HepG2 (cell line): ENCODE results near the gene PRSS53. TPM values are rescaled to one million over a fixed set of nuclear protein-coding genes. Genes with fewer than 3 reads are reported as not detected.

Source experiments
- ATAC-seq: fragments of 200-7000 bp; cut with Tn5 transposase; 3 replicates; pipeline ENCODE4 v1.9.1; 2020; ENCODE audit warnings: mild to moderate bottlenecking, moderate library complexity
- BruUV-seq: library from RNA; stranded (reverse); fragments of 400-500 nt; replicated peaks from 2 replicates; lab custom pipeline; 2021; lab: Mats Ljungman, UMichigan
- CTCF ChIA-PET: fragments of 300-600 bp; formaldehyde crosslinking; extraction: SDS; loops from one replicate; lab custom pipeline; 2021; ENCODE audit warnings: low total read pairs, inconsistent platforms, low intra/inter-chr PET ratio; lab: Yijun Ruan, JAX
- POLR2A ChIA-PET: fragments of 350-600 bp; sonication (Branson Sonifier 250); formaldehyde crosslinking; loops from one replicate; lab custom pipeline; 2020; ENCODE audit warnings: antibody characterized with exemption, inconsistent platforms; lab: Yijun Ruan, JAX
- DNase-seq: peaks from one replicate; pipeline ENCODE4 v3.0.0-alpha.2; 2015; ENCODE audit warnings: low spot score
- FAIRE-seq: peaks from 3 replicates; lab custom pipeline; 2011; peaks lifted over from hg19 to GRCh38; lab: Jason Lieb, UNC
- H2AFZ ChIP-seq: one replicate; pipeline ENCODE4 v1.6.1; 2011; ENCODE audit warnings: low read length, inconsistent platforms
- H3K27ac ChIP-seq: fragments of 300-600 bp; 3 replicates; pipeline ENCODE4 v1.8.0; 2011; ENCODE audit warnings: mixed run types, mild to moderate bottlenecking, mixed read lengths, low read length, inconsistent platforms; ENCODE audit not compliant: insufficient read depth; ENCODE audit errors: extremely low read length
- H3K27me3 ChIP-seq, 2 experiments: fragments of 200-600 bp in 1 of 2; 2 replicates in 1 of 2; 3 replicates in 1 of 2; pipeline versions ENCODE4 v1.6.0 to v1.8.0; 2011; ENCODE audit warnings: low read length in 2 of 2, mild to moderate bottlenecking in 2 of 2, moderate library complexity in 2 of 2, inconsistent platforms in 1 of 2; ENCODE audit not compliant: insufficient read depth in 2 of 2, control insufficient read depth in 1 of 2
- H3K36me3 ChIP-seq, 2 experiments: fragments of 200-600 bp in 1 of 2; replicated peaks in 1 of 2; 2 replicates in 1 of 2; 3 replicates in 1 of 2; pipeline versions ENCODE4 v1.5.1 to v1.8.0; 2011; ENCODE audit warnings: low read length in 2 of 2, inconsistent platforms in 1 of 2; ENCODE audit not compliant: insufficient read depth in 2 of 2, control insufficient read depth in 1 of 2
- H3K4me1 ChIP-seq: 2 replicates; pipeline ENCODE4 v1.5.1; 2012; ENCODE audit warnings: low read length, inconsistent platforms; ENCODE audit not compliant: insufficient read depth
- H3K4me2 ChIP-seq: 2 replicates; pipeline ENCODE4 v1.6.0; 2011; ENCODE audit warnings: low read depth, low read length, inconsistent platforms
- H3K4me3 ChIP-seq, 3 experiments: fragments of 200-600 bp in 1 of 3; sonication (generic), shearing (Covaris generic) in 1 of 3; replicated peaks in 1 of 3; 2 replicates each; pipeline ENCODE4 v1.5.1; 2011 to 2016; ENCODE audit warnings: low read length in 3 of 3, inconsistent platforms in 2 of 3, low read depth in 2 of 3, mild to moderate bottlenecking in 2 of 3, control low read depth in 1 of 3, mixed read lengths in 1 of 3; ENCODE audit not compliant: insufficient read depth in 1 of 3
- H3K79me2 ChIP-seq: one replicate; pipeline ENCODE4 v1.6.1; 2011; ENCODE audit warnings: low read length, inconsistent platforms; ENCODE audit not compliant: insufficient read depth
- H3K9ac ChIP-seq: 2 replicates; pipeline ENCODE4 v1.6.0; 2011; ENCODE audit warnings: mild to moderate bottlenecking, low read depth, low read length, inconsistent platforms; ENCODE audit not compliant: insufficient read depth
- H3K9me3 ChIP-seq: 2 replicates; pipeline ENCODE4 v1.5.1; 2012; ENCODE audit warnings: mild to moderate bottlenecking, low read length
- H4K20me1 ChIP-seq: 2 replicates; pipeline ENCODE4 v1.6.0; 2011; ENCODE audit warnings: inconsistent platforms, mild to moderate bottlenecking, low read length, moderate library complexity; ENCODE audit not compliant: insufficient read depth
- AGO2 ChIP-seq: fragments of 200-400 bp; formaldehyde crosslinking; optimal IDR thresholded peaks from 2 replicates; pipeline ENCODE3; 2017; ENCODE audit warnings: mild to moderate bottlenecking, low read depth, low read length, moderate library complexity
- CEBPG ChIP-seq: IDR thresholded peaks from 2 replicates; pipeline ENCODE4 v1.6.1; 2016
- HIC2 ChIP-seq: sonication (generic); formaldehyde crosslinking; IDR thresholded peaks from 2 replicates; pipeline ENCODE4 v1.9.0; 2022; ENCODE audit warnings: low read depth, missing genetic modification reagents
- HNRNPLL ChIP-seq: fragments of 200-400 bp; formaldehyde crosslinking; IDR thresholded peaks from 2 replicates; pipeline ENCODE4 v1.6.1; 2017; ENCODE audit warnings: mild to moderate bottlenecking, low read depth, low read length; ENCODE audit not compliant: poor library complexity, severe bottlenecking
- MTA1 ChIP-seq: sonication (generic); formaldehyde crosslinking; IDR thresholded peaks from 2 replicates; pipeline ENCODE4 v1.4.0; 2020; ENCODE audit warnings: missing genetic modification reagents, mild to moderate bottlenecking, borderline replicate concordance
- SNAPC2 ChIP-seq: sonication (generic); formaldehyde crosslinking; IDR thresholded peaks from 2 replicates; pipeline ENCODE4 v1.8.1; 2022; ENCODE audit warnings: mild to moderate bottlenecking, missing genetic modification reagents
- ZNF235 ChIP-seq: sonication (generic); formaldehyde crosslinking; IDR thresholded peaks from 2 replicates; pipeline ENCODE4 v1.8.1; 2023; ENCODE audit warnings: mild to moderate bottlenecking, missing genetic modification reagents, borderline replicate concordance
- ZNF3 ChIP-seq: IDR thresholded peaks from 2 replicates; pipeline ENCODE4 v1.7.0; 2017; ENCODE audit warnings: inconsistent platforms
- ZNF331 ChIP-seq: sonication (generic); formaldehyde crosslinking; IDR thresholded peaks from 2 replicates; pipeline ENCODE4 v1.4.0; 2020; ENCODE audit warnings: missing genetic modification reagents
- ZNF670 ChIP-seq: sonication (generic); formaldehyde crosslinking; IDR thresholded peaks from 2 replicates; pipeline ENCODE4 v1.8.0; 2022; ENCODE audit warnings: mild to moderate bottlenecking, missing genetic modification reagents, borderline replicate concordance
- WGBS: methylation state at CpG from one replicate; pipeline ENCODE4 v1.1.6; 2017; ENCODE audit warnings: low lambda C conversion rate; 5-methylcytosine and 5-hydroxymethylcytosine counted together
- in situ Hi-C: cut with HindIII; loops from 2 replicates; pipeline ENCODE4 v1.10.0; 2017; ENCODE audit warnings: low pct_unique_long_range_greater_than_20kb; ENCODE audit not compliant: extremely low pct_ligation_motif_present
- intact Hi-C: fragments of 100-400 bp; cut with micrococcal nuclease; formaldehyde crosslinking; loops from one replicate; pipeline ENCODE4 v1.10.0; 2022; ENCODE audit not compliant: unreplicated experiment
- polyA plus RNA-seq, 8 experiments: library from polyadenylated mRNA; depleted of rRNA in 3 of 8; stranded (reverse) in 7 of 8; unstranded in 1 of 8; fragments of >200 nt; fragmentation: Illumina TruSeq in 4 of 8; extraction: Trizol in 4 of 8; gene quantifications; 2 replicates each; pipeline versions ENCODE4 v1.2.1 to v1.2.3, GENCODE V29; 2011 to 2016; ENCODE audit warnings: low read depth in 4 of 8, missing spikeins in 1 of 8, mixed read lengths in 1 of 8; ENCODE audit not compliant: insufficient read depth in 1 of 8
- total RNA-seq, 5 experiments: library from RNA; depleted of rRNA; stranded (reverse); fragments of >200 nt; fragmentation: Illumina TruSeq; extraction: Trizol; gene quantifications; 2 replicates each; pipeline ENCODE4 v1.2.3, GENCODE V29; 2016; ENCODE audit warnings: low read depth in 1 of 5
- TF ChIP-seq, protein P1 (sequence below): sonication (generic); formaldehyde crosslinking; IDR thresholded peaks from 2 replicates; pipeline ENCODE4 v1.5.0; 2020; ENCODE audit warnings: mild to moderate bottlenecking, missing genetic modification reagents, borderline replicate concordance

Gene PRSS53
- total and polyA plus RNA-seq, 2 of the 13 experiments (the other 11 are each of a cell fraction or from before 2014, with no cell fraction given) = 2.2 to 7.4 TPM

DNA sequence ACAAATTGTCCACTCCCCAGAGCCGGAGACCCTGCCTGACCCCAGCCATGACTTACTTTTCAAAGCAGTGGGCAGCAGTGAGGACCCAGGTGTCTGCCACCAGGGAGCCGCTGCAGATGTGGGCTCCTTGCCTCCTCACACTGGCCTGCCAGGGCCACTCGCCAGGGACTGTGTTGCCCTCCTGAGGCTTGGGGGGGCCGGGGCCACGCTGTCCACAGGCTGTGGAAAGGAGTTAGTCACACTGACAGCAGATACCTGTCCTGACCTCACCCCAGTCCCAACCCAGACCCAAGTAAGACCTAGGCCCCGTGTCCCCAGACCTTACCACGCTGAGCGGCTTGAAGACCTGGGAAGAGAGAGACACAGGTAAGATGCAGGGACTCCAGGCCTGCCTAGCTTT lies 1.3 kb downstream of the PRSS53 start (continued):
- TF ChIP-seq ZNF670 (CRISPR knock-in tag) (no peak), AGO2 (peak; percentile 26), CEBPG (no peak), MTA1 (CRISPR knock-in tag) (no peak)
- TF ChIP-seq, protein P1, sequence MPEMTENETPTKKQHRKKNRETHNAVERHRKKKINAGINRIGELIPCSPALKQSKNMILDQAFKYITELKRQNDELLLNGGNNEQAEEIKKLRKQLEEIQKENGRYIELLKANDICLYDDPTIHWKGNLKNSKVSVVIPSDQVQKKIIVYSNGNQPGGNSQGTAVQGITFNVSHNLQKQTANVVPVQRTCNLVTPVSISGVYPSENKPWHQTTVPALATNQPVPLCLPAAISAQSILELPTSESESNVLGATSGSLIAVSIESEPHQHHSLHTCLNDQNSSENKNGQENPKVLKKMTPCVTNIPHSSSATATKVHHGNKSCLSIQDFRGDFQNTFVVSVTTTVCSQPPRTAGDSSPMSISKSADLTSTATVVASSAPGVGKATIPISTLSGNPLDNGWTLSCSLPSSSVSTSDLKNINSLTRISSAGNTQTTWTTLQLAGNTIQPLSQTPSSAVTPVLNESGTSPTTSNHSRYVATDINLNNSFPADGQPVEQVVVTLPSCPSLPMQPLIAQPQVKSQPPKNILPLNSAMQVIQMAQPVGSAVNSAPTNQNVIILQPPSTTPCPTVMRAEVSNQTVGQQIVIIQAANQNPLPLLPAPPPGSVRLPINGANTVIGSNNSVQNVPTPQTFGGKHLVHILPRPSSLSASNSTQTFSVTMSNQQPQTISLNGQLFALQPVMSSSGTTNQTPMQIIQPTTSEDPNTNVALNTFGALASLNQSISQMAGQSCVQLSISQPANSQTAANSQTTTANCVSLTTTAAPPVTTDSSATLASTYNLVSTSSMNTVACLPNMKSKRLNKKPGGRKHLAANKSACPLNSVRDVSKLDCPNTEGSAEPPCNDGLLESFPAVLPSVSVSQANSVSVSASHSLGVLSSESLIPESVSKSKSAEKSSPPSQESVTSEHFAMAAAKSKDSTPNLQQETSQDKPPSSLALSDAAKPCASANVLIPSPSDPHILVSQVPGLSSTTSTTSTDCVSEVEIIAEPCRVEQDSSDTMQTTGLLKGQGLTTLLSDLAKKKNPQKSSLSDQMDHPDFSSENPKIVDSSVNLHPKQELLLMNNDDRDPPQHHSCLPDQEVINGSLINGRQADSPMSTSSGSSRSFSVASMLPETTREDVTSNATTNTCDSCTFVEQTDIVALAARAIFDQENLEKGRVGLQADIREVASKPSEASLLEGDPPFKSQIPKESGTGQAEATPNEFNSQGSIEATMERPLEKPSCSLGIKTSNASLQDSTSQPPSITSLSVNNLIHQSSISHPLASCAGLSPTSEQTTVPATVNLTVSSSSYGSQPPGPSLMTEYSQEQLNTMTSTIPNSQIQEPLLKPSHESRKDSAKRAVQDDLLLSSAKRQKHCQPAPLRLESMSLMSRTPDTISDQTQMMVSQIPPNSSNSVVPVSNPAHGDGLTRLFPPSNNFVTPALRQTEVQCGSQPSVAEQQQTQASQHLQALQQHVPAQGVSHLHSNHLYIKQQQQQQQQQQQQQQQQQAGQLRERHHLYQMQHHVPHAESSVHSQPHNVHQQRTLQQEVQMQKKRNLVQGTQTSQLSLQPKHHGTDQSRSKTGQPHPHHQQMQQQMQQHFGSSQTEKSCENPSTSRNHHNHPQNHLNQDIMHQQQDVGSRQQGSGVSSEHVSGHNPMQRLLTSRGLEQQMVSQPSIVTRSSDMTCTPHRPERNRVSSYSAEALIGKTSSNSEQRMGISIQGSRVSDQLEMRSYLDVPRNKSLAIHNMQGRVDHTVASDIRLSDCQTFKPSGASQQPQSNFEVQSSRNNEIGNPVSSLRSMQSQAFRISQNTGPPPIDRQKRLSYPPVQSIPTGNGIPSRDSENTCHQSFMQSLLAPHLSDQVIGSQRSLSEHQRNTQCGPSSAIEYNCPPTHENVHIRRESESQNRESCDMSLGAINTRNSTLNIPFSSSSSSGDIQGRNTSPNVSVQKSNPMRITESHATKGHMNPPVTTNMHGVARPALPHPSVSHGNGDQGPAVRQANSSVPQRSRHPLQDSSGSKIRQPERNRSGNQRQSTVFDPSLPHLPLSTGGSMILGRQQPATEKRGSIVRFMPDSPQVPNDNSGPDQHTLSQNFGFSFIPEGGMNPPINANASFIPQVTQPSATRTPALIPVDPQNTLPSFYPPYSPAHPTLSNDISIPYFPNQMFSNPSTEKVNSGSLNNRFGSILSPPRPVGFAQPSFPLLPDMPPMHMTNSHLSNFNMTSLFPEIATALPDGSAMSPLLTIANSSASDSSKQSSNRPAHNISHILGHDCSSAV (CRISPR knock-in tag) = no peak
- TF ChIP-seq, all 625 proteins: peak for 3

DNA sequence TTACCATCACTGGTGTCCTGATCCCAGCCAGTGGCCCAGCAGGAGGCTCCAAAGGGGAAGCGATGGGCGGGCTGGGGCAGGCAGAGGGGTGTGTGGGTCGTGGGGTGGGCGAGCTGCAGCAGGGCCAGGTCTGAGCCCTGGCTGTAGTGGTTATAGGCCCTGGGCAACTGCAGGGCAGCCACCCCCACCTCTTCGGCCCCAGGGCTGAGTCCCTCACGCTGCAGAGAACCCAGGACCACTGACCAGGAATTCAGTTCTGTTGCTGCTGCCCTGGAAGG lies 2.2 kb downstream of the PRSS53 start:
- H3K4me1 ChIP-seq = no peaks in the 10 kb centered on the region
- no TSS peak for BruUV-seq
- intact Hi-C loops = no loop called here
- no peaks in the 10 kb centered on the region for H3K27me3 ChIP-seq
- H3K9me3 ChIP-seq = no peaks in the 10 kb centered on the region
- 100% methylated on average over 2 of the region's 6 CpGs for WGBS
- peaks cover 12% of the 10 kb centered on the region for H3K79me2 ChIP-seq
- no peak for DNase-seq
- no peaks in the 10 kb centered on the region; the same call in 1 of the 2 replicates for H4K20me1 ChIP-seq
- no peak overlapping the region for H2AFZ ChIP-seq
- POLR2A ChIA-PET = interaction anchor here (1.4 to 3.3 kb wide), 2 partner anchors 12 to 31 kb away, joined by 3 to 17 read pairs; partner anchors contain the start of genes KAT8, ZNF646 and ZNF668
- ATAC-seq = peak; percentile 4; the same call in 2 of the 3 replicates
- no peak for FAIRE-seq
- CTCF ChIA-PET = no interaction called here
- peaks cover 16 to 30% of the 10 kb centered on the region in 2 experiments for H3K36me3 ChIP-seq
- H3K9ac ChIP-seq = no peak overlapping the region
- H3K27ac ChIP-seq = no peak overlapping the region
- no peak overlapping the region for H3K4me2 ChIP-seq
- H3K4me3 ChIP-seq = no peak overlapping the region
- in situ Hi-C loops = no loop called here
- TF ChIP-seq HNRNPLL (peak; percentile 4), ZNF331 (no peak), ZNF235 (CRISPR knock-in tag) (no peak), HIC2 (no peak), SNAPC2 (CRISPR knock-in tag) (no peak), ZNF3 (no peak)
